Measurements from ENCODE around the gene HSBP1L1. TPM values are rescaled to one million over a fixed set of nuclear protein-coding genes. Genes with fewer than 3 reads are reported as not detected.

The HSBP1L1 gene
- polyA plus RNA-seq, 2 donors, result 26.0 to 96.9 TPM

DNA sequence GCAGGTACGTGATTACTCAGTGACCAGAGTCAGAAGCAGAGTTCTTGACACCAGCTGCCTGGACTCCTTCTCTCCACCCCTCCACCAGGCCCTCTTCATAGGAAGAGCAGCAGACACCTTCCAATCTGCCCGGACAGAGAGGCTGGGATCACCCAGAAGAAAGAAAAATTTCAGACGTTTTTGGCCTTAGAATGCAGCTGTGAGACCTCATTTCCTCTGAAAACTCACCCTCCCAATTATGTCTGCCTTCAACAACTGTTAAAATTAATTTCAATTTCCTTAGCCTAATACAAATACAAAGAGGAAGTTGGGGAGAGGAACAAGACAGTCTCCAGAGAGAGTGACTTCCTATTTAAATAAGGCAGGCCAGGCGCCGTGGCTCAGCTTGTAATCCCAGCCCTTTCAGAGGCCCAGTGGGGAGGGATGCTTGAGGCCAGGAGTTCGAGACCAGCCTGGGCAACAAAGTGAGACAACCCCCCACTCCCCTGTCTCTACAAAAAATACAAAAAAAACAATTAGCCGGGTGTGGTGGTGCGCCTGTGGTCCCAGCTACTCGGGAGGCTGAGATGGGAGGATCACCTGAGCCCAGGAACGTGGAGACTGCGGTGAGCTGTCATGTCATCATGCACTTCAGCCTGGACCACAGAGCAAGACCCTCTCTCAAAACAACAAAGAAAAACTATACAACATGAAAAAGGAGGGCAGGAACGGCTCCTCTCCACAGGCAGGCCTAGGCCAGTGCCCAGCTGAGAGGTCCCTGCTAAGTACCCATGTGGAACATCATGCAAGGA lies 14.6 kb upstream of the HSBP1L1 start:
- 58 to 59% methylated on average over 12 of the region's 12 CpGs for WGBS, 2 donors
- Histone ChIP-seq H3K4me1 (ENCODE audit: control insufficient read depth in 2 of 2, insufficient read depth in 2 of 2, low read length in 1 of 2) (peaks cover 6 to 13% of the 10 kb centered on the region in 2 donors), H3K4me3 (ENCODE audit: low read depth in 1 of 2, low read length in 2 of 2) (peak overlapping the region; percentile 73 to 88), H3K36me3 (ENCODE audit: control insufficient read depth in 2 of 2, insufficient read depth in 2 of 2, low read length in 1 of 2) (peaks cover 0 to 6% of the 10 kb centered on the region in 2 donors), H3K27me3 (ENCODE audit: control insufficient read depth in 1 of 2, insufficient read depth in 2 of 2, low read length in 2 of 2) (no peaks in the 10 kb centered on the region), H3K9me3 (ENCODE audit: control insufficient read depth in 2 of 2, insufficient read depth in 1 of 2, low read depth in 1 of 2, low read length in 1 of 2) (no peaks in the 10 kb centered on the region), H3K27ac (ENCODE audit: low read depth in 2 of 2, low read length in 1 of 2) (peak overlapping the region; percentile 75 to 81)

DNA sequence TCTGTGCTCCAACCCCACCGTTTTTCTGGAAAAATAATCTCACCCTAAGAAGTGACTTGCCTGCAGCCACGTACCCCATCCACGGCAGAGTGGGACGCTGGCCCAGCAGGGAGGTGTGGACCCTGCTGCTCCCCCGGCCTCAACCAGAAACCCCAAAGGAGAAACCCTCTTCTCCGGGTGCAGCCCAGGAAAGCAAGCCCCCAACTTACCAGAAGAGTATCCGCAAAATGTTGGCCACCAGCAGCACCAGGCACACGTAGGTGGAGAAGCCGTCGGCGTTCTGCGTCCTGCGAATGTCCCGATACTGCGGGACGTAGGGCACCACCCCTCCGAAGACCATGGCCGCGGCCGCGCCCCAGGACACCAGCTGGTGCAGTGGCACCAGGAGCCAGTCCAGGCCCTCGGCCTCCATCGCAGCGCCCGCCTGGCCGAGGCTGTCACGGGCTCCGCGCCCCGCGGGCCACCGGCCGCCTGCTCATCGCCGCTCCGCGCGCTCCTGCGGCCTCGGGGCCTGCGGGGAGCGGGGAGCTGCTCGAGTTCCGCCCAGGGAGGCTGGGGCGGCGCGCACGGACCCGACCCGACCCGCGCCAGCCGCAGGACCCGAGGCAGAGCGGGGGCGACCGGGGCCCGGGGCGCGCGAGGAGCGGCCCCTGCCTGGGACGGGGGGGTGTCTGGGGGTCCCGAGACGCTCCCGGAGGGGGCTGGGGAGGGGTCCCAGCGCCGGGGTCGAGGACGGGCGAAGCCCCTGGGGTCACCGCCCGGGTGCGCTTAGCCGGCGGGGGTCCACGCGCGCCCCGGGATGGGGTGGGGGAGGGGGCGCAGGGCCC lies 13.7 kb upstream of the HSBP1L1 start:
- Histone ChIP-seq H3K9me3 (ENCODE audit: control insufficient read depth in 2 of 2, insufficient read depth in 1 of 2, low read depth in 1 of 2, low read length in 1 of 2) (no peaks in the 10 kb centered on the region), H3K36me3 (ENCODE audit: control insufficient read depth in 2 of 2, insufficient read depth in 2 of 2, low read length in 1 of 2) (peaks cover 0 to under 1% of the 10 kb centered on the region in 2 donors), H3K4me3 (ENCODE audit: low read depth in 1 of 2, low read length in 2 of 2) (peak overlapping the region; percentile 73 to 88), H3K27me3 (ENCODE audit: control insufficient read depth in 1 of 2, insufficient read depth in 2 of 2, low read length in 2 of 2) (no peaks in the 10 kb centered on the region), H3K4me1 (ENCODE audit: control insufficient read depth in 2 of 2, insufficient read depth in 2 of 2, low read length in 1 of 2) (peaks cover 0 to 7% of the 10 kb centered on the region in 2 donors), H3K27ac (ENCODE audit: low read depth in 2 of 2, low read length in 1 of 2) (peak overlapping the region; percentile 75 to 81)
- WGBS, 2 donors, result 2 to 5% methylated on average over 44 to 81 of the region's 81 CpGs

DNA sequence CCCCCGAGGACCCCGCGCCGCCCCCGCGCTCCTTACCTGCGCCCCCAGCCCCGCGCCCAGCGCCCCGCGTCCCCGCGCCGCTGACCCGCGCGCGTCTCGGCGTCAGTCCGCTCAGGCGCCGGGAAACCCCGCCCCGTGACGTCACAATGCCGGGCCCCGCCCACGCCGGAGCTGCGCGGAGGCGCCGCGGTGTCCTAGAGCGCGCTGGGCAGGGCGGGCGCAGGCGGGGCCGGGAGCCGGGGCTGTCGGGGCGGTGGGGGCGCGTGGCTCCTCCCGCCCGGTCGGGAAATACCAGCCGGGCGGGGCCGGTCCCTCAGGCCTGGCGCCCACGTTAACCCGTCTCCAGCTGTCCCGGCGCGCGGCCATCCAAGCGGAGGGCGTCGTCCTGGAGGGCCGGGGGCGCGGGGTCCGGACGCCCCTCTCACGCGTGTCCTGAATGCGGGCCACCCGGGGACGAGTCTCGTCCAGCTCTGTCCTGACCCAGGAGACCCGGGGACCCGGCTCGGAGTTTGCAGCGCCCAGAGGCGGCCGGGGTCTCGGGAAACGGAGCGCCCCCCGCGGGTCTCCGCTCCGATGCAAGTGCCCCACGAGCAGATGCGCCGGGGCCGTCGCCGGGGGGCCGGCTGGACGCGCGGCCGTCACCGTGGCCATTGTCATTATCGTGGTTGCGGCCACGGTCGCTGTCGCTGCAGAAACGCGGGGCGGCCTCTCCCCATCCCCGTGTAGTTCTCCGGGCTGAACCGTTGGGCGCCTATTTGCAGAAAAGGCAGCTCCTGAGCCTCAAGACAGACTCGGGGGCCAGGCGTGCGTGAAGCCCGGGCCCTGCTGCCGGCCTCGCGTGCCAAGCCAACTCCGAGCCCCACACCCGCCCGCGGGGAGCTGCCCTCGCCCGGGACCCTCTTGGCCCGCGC lies 12.6 kb upstream of the HSBP1L1 start, which contains the start of gene SLC66A2:
TSS of gene SLC66A2 (minus strand) at position 109 of the 911 bp plus-strand sequence. CDS start 727 bp downstream, outside the sequence.
- Histone ChIP-seq H3K36me3 (ENCODE audit: control insufficient read depth in 2 of 2, insufficient read depth in 2 of 2, low read length in 1 of 2) (no peaks in the 10 kb centered on the region), H3K27me3 (ENCODE audit: control insufficient read depth in 1 of 2, insufficient read depth in 2 of 2, low read length in 2 of 2) (no peaks in the 10 kb centered on the region), H3K4me1 (ENCODE audit: control insufficient read depth in 2 of 2, insufficient read depth in 2 of 2, low read length in 1 of 2) (peaks cover 0 to 7% of the 10 kb centered on the region in 2 donors), H3K27ac (ENCODE audit: low read depth in 2 of 2, low read length in 1 of 2) (peak within 1 kb of the TSS; percentile 75 to 81), H3K9me3 (ENCODE audit: control insufficient read depth in 2 of 2, insufficient read depth in 1 of 2, low read depth in 1 of 2, low read length in 1 of 2) (no peaks in the 10 kb centered on the region), H3K4me3 (ENCODE audit: low read depth in 1 of 2, low read length in 2 of 2) (peak within 1 kb of the TSS; percentile 73 to 88)
- WGBS, 2 donors, result 1% methylated on average over 94 to 126 of the region's 126 CpGs

DNA sequence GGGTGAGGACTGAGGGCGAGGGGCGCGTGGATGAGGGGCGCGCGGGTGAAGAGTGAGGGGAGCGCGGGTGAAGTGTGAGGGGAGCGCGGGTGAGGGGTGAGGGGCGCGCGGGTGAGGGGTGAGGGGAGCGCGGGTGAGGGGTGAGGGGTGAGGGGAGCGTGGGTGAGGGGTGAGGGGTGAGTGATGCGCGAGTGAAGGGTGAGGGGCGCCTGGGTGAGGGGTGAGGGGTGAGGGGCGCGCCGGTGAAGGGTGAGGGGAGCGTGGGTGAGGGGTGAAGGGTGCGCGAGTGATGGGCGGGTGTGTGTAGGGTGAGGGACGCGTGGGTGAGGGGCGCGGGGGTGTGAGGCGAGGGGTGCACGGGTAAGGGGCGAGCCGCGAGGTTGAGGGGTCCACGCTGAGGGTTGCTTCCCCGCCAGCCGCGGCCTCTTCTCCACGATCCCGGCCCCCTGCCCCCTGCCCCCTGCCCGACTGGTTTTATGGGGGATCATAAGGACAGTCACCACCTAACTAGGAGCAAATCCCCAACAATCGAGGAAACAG lies 11.9 kb upstream of the HSBP1L1 start:
- Histone ChIP-seq H3K27me3 (ENCODE audit: control insufficient read depth in 1 of 2, insufficient read depth in 2 of 2, low read length in 2 of 2) (no peaks in the 10 kb centered on the region), H3K4me1 (ENCODE audit: control insufficient read depth in 2 of 2, insufficient read depth in 2 of 2, low read length in 1 of 2) (peaks cover 0 to 7% of the 10 kb centered on the region in 2 donors), H3K4me3 (ENCODE audit: low read depth in 1 of 2, low read length in 2 of 2) (peak overlapping the region; percentile 69 to 88), H3K9me3 (ENCODE audit: control insufficient read depth in 2 of 2, insufficient read depth in 1 of 2, low read depth in 1 of 2, low read length in 1 of 2) (no peaks in the 10 kb centered on the region), H3K27ac (ENCODE audit: low read depth in 2 of 2, low read length in 1 of 2) (peak overlapping the region; percentile 34 to 37), H3K36me3 (ENCODE audit: control insufficient read depth in 2 of 2, insufficient read depth in 2 of 2, low read length in 1 of 2) (no peaks in the 10 kb centered on the region)
- WGBS, 2 donors, result 35 to 38% methylated on average over 35 to 43 of the region's 43 CpGs

DNA sequence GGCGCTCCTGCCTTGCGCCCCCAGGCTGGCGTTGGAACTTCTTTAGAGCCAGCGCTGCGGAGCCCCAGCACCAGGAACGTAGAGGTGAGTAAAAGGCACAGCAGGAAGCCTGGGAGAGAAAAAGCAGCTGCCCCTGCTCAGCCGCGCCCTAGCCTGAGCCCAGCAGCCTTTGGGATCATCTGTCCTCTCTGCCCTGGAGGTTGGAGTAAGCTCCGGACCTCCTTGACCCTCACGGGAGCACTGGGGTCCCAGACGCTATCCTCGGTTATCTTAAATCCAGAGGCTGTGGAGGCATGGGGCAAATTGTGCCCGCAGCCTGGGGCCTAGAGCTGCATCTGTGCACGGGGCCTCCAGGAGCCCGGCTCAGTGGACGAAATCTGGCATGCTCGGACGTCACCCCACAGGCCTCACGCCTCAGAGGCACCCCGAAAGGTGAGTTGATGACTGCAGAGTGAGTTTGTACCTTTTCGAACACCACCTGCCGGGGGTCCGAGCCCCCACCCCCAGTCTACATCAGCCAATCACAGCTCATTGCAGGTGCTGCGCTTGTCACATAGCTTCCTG lies 11.4 kb upstream of the HSBP1L1 start:
- peaks cover 0 to 7% of the 10 kb centered on the region in 2 donors for H3K4me1 ChIP-seq (ENCODE audit: control insufficient read depth in 2 of 2, insufficient read depth in 2 of 2, low read length in 1 of 2)
- H3K27ac ChIP-seq (ENCODE audit: low read depth in 2 of 2, low read length in 1 of 2), result peak overlapping the region in 1 of 2 donors; percentile 34
- H3K36me3 ChIP-seq (ENCODE audit: control insufficient read depth in 2 of 2, insufficient read depth in 2 of 2, low read length in 1 of 2), result no peaks in the 10 kb centered on the region
- WGBS, 2 donors, result 88 to 90% methylated on average over 24 of the region's 24 CpGs
- no peaks in the 10 kb centered on the region for H3K27me3 ChIP-seq (ENCODE audit: control insufficient read depth in 1 of 2, insufficient read depth in 2 of 2, low read length in 2 of 2)
- H3K9me3 ChIP-seq (ENCODE audit: control insufficient read depth in 2 of 2, insufficient read depth in 1 of 2, low read depth in 1 of 2, low read length in 1 of 2), result no peaks in the 10 kb centered on the region
- peak overlapping the region; percentile 17 to 88 for H3K4me3 ChIP-seq (ENCODE audit: low read depth in 1 of 2, low read length in 2 of 2)

DNA sequence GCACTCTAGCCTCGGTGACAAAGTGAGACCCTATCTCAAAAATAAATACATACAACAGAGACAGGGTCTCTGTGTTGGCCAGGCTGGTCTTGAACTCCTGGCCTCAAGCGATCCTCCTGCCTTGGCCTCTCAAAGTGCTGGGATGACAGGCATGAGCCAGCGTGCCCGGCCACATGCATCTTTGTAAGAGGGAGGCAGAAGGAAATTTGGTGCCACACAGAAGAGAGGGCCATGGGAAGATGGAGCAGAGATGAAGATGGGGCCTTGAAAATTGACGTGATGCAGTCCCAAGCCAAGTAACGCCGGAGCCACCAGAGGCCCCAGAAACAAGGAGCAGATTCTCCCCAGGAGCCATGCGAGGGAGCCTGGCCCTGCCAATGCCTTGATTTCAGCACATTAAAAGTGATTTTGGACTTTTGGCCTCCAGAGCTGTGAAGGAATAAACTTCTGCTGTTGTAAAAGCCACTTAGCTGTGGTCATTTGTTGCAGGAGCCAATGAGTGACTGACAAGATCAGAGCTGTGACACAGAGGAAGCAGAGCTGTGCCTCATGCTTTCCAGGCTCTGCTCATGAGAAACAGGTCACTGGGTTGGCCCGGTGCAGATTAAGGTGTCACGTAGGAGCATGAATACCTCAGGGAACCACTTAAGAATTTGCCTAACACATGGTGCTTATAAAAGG lies 10.3 kb upstream of the HSBP1L1 start:
- WGBS, 2 donors, result 79 to 82% methylated on average over 10 of the region's 10 CpGs
- no peaks in the 10 kb centered on the region for H3K36me3 ChIP-seq (ENCODE audit: control insufficient read depth in 2 of 2, insufficient read depth in 2 of 2, low read length in 1 of 2)
- H3K27ac ChIP-seq (ENCODE audit: low read depth in 2 of 2, low read length in 1 of 2), result peak overlapping the region; percentile 47 to 80

DNA sequence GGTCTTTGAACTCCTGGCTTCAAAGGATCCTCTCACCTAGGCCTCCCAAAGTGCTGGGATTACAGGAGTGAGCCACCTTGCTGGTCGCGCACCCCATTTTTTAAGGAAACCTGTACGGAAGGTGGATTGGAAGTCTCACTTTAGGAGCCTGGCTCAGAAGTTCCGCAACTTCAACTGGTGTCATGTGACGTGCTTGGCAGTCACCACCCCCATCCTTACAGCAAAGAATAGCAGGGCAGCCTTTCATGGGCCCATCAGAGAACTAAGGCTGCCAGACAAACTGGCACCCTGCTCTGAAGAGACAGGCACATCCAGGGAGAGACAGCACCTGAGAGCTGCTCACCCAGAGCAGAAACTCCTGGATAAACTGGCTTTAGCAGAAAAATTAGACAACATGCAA lies 9.7 kb upstream of the HSBP1L1 start:
- peaks cover 0 to 3% of the 10 kb centered on the region in 2 donors for H3K4me1 ChIP-seq (ENCODE audit: control insufficient read depth in 2 of 2, insufficient read depth in 2 of 2, low read length in 1 of 2)
- H3K27ac ChIP-seq (ENCODE audit: low read depth in 2 of 2, low read length in 1 of 2), result peak overlapping the region; percentile 20 to 35

More for the DNA sequence above, 10.3 kb upstream of the HSBP1L1 start:
- Histone ChIP-seq H3K9me3 (ENCODE audit: control insufficient read depth in 2 of 2, insufficient read depth in 1 of 2, low read depth in 1 of 2, low read length in 1 of 2) (no peaks in the 10 kb centered on the region), H3K27me3 (ENCODE audit: control insufficient read depth in 1 of 2, insufficient read depth in 2 of 2, low read length in 2 of 2) (no peaks in the 10 kb centered on the region), H3K4me3 (ENCODE audit: low read depth in 1 of 2, low read length in 2 of 2) (no peak overlapping the region), H3K4me1 (ENCODE audit: control insufficient read depth in 2 of 2, insufficient read depth in 2 of 2, low read length in 1 of 2) (peaks cover 0 to 4% of the 10 kb centered on the region in 2 donors)

DNA sequence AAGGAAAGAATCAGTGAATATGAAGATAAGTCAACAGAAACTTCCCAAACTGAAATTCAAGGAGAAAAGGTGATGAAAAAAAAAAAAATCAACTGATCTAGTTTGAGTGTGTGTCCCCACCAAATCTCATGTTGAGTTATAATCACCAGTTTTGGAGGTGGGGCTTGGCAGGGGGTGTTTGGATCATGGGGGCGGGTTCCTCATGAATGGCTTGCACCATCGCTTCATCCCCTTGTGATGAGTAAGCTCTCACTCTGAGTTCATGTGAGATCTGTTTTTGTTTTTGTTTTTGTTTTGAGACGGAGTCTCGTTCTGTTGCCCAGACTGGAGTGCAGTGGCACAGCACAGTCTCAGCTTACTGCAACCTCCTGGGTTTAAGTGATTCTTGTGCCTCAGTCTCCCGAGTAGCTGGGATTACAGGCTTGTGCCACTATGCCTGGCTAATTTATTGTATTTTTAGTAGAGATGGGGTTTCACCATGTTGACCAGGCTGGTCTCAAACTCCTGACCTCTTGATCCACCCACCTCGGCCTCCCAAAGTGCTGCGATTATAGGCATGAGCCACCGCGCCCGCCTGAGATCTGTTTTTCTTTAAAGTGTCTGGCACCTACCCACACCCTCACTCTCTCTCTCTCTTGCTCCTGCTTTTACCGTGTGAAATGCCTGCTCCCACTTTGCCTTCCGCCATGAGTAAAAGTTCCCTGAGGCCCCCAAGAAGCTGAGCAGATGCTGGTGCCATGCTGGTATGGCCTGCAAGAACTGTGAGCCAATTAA lies 9.0 kb upstream of the HSBP1L1 start:
- Histone ChIP-seq H3K27ac (ENCODE audit: low read depth in 2 of 2, low read length in 1 of 2) (peak overlapping the region in 1 of 2 donors; percentile 87), H3K27me3 (ENCODE audit: control insufficient read depth in 1 of 2, insufficient read depth in 2 of 2, low read length in 2 of 2) (no peaks in the 10 kb centered on the region), H3K36me3 (ENCODE audit: control insufficient read depth in 2 of 2, insufficient read depth in 2 of 2, low read length in 1 of 2) (no peaks in the 10 kb centered on the region), H3K4me1 (ENCODE audit: control insufficient read depth in 2 of 2, insufficient read depth in 2 of 2, low read length in 1 of 2) (peaks cover 0 to 3% of the 10 kb centered on the region in 2 donors), H3K4me3 (ENCODE audit: low read depth in 1 of 2, low read length in 2 of 2) (no peak overlapping the region), H3K9me3 (ENCODE audit: control insufficient read depth in 2 of 2, insufficient read depth in 1 of 2, low read depth in 1 of 2, low read length in 1 of 2) (no peaks in the 10 kb centered on the region)
- 81 to 82% methylated on average over 12 of the region's 12 CpGs for WGBS, 2 donors

More for the DNA sequence above, 9.7 kb upstream of the HSBP1L1 start:
- no peak overlapping the region for H3K4me3 ChIP-seq (ENCODE audit: low read depth in 1 of 2, low read length in 2 of 2)
- H3K27me3 ChIP-seq (ENCODE audit: control insufficient read depth in 1 of 2, insufficient read depth in 2 of 2, low read length in 2 of 2), result no peaks in the 10 kb centered on the region
- H3K36me3 ChIP-seq (ENCODE audit: control insufficient read depth in 2 of 2, insufficient read depth in 2 of 2, low read length in 1 of 2), result no peaks in the 10 kb centered on the region
- H3K9me3 ChIP-seq (ENCODE audit: control insufficient read depth in 2 of 2, insufficient read depth in 1 of 2, low read depth in 1 of 2, low read length in 1 of 2), result no peaks in the 10 kb centered on the region
- WGBS, 2 donors, result 85 to 90% methylated on average over 5 of the region's 5 CpGs
